Measurements from ENCODE around the gene IGF1.

- TF ChIP-seq ZNF274 (IDR thresholded peaks at IDR 0.05; ENCODE audit: low read depth, low read length) (no peak), YY1 (IDR thresholded peaks at IDR 0.05; ENCODE audit: insufficient read depth, insufficient read length) (no peak), SUZ12 (IDR thresholded peaks at IDR 0.05; ENCODE audit: extremely low read depth, insufficient read depth, insufficient read length) (no peak)
These were observed 17.4 kb downstream of the IGF1 start for GRCh38 chr12:102462795-102463465.
